C4-2B (cell line): ENCODE data around the gene KCNQ1.

Experiments
- CTCF ChIP-seq: fragments of 450-650 bp; conservative IDR thresholded peaks from 2 replicates; pipeline ENCODE4 v1.5.1; 2017; ENCODE audit warnings: mild to moderate bottlenecking
- ZFX ChIP-seq: fragments of 450-650 bp; IDR thresholded peaks from 2 replicates; pipeline ENCODE4 v1.6.1; 2017

- no peak for TF ChIP-seq CTCF
- TF ChIP-seq ZFX = no peak
These were observed 423.1 kb downstream of the KCNQ1 start for GRCh38 chr11:2867722-2868505.
